Glutamatergic neuron (in vitro differentiated cells): ENCODE data around the gene SYNE2. TPM values are rescaled to one million over a fixed set of nuclear protein-coding genes. Genes with fewer than 3 reads are reported as not detected.

Source experiments
- DNase-seq: peaks from one replicate; pipeline ENCODE4 v3.0.0; 2022
- H3K27ac Mint-ChIP-seq: one replicate; pipeline ENCODE4 v1.8.0; 2020; ENCODE audit warnings: mild to moderate bottlenecking, mixed read lengths, inconsistent platforms; ENCODE audit not compliant: unreplicated experiment
- H3K27me3 Mint-ChIP-seq: one replicate; pipeline ENCODE4 v1.8.0; 2020; ENCODE audit warnings: mild to moderate bottlenecking, moderate library complexity, mixed read lengths, inconsistent platforms; ENCODE audit not compliant: unreplicated experiment
- H3K36me3 Mint-ChIP-seq: one replicate; pipeline ENCODE4 v1.8.0; 2020; ENCODE audit warnings: mild to moderate bottlenecking, mixed read lengths, inconsistent platforms; ENCODE audit not compliant: unreplicated experiment
- H3K4me1 Mint-ChIP-seq: one replicate; pipeline ENCODE4 v1.8.0; 2020; ENCODE audit warnings: mild to moderate bottlenecking, low read depth, mixed read lengths, inconsistent platforms; ENCODE audit not compliant: unreplicated experiment
- H3K4me3 Mint-ChIP-seq: one replicate; pipeline ENCODE4 v1.8.0; 2020; ENCODE audit warnings: mild to moderate bottlenecking, mixed read lengths, inconsistent platforms; ENCODE audit not compliant: unreplicated experiment
- H3K9me3 Mint-ChIP-seq: one replicate; pipeline ENCODE4 v1.8.0; 2020; ENCODE audit warnings: mild to moderate bottlenecking, moderate library complexity, mixed read lengths, inconsistent platforms; ENCODE audit not compliant: unreplicated experiment
- CTCF ChIP-seq: fragments of 200-600 bp; sonication (generic); IDR thresholded peaks from one replicate; pipeline ENCODE4 v1.5.0; 2021; ENCODE audit not compliant: partially characterized antibody, unreplicated experiment
- total RNA-seq: library from RNA; stranded (reverse); fragmentation: NEBNext Ultra II Directional; extraction: Animal tissue kit (Norgen Biotek cat#: 25700); gene quantifications from one replicate; pipeline ENCODE4 v1.2.1, GENCODE V29; 2021; ENCODE audit not compliant: unreplicated experiment

Gene SYNE2
- total RNA-seq, 1 donor from 2014 or later = 81.7 TPM

DNA sequence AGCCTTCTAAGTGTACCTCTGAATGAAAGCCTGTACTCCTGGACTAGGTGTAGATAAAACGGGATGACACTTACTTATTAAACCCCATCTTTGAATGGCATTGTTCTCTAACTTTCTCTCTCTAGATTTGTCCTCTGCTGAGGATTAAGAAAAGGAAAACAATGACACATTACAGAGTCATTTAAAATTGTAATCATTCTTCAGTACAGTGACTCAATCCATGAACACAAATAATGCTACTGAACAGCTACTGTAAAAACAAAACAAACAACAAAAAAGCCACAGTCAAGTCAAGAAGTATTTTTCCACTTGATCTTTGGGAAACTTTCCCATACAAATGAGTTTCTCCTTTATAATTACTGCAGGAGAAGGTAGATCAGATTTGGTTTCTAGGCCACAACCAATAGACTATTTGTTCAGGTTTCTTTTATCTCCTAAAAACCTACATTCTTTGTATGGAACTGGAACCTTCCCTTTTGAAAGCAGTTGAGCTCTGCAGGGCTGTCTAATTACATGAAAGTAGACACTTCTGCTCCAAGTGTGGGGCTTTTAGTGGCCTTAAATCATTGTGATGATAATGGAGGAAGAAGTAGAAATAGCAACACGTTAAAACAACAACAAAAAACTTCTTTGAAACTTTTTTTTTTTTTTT, 222.3 kb downstream of the SYNE2 start:
- no peak for TF ChIP-seq CTCF
- Mint-ChIP-seq H3K9me3 (no peaks in the 10 kb centered on the region), H3K27ac (no peak overlapping the region), H3K36me3 (peaks cover 6% of the 10 kb centered on the region), H3K27me3 (peaks cover 1% of the 10 kb centered on the region), H3K4me3 (no peak overlapping the region), H3K4me1 (no peaks in the 10 kb centered on the region)
- no peak for DNase-seq

DNA sequence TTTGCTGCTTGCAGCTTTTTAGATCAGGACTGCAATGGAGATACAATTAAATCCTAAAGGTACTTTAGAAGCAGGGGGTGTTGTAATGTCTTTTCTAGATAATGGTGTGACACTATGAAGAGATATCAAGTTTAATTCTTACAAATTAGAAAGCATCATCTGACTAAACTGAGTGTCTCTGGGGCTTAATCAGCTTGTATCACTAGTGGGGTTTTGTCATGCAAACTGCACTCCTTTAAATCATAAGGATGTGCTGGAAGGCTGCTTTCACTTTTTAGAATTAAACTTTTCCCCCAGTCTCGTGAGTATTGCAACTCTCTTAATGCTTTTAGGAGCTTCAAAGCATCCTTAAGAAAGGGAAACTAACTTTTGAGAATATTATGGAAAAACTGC, 222.8 kb downstream of the SYNE2 start:
- H3K4me3 Mint-ChIP-seq = no peak overlapping the region
- peaks cover 2% of the 10 kb centered on the region for H3K9me3 Mint-ChIP-seq
- no peak for TF ChIP-seq CTCF
- H3K27ac Mint-ChIP-seq = no peak overlapping the region
- DNase-seq = no peak
- peaks cover 1% of the 10 kb centered on the region for H3K27me3 Mint-ChIP-seq
- peaks cover 6% of the 10 kb centered on the region for H3K36me3 Mint-ChIP-seq
- H3K4me1 Mint-ChIP-seq = no peaks in the 10 kb centered on the region

GRCh38 chr14:64080452-64080851, 227.6 kb downstream of the SYNE2 start:
- Mint-ChIP-seq H3K27ac (no peak overlapping the region), H3K36me3 (no peaks in the 10 kb centered on the region), H3K27me3 (no peaks in the 10 kb centered on the region), H3K9me3 (peaks cover 2% of the 10 kb centered on the region), H3K4me1 (no peaks in the 10 kb centered on the region), H3K4me3 (no peak overlapping the region)
- no peak for TF ChIP-seq CTCF
- DNase-seq = no peak

- H3K4me3 Mint-ChIP-seq = no peak overlapping the region
- H3K9me3 Mint-ChIP-seq = peaks cover 2% of the 10 kb centered on the region
- H3K36me3 Mint-ChIP-seq = no peaks in the 10 kb centered on the region
- DNase-seq = no peak
- H3K27ac Mint-ChIP-seq = no peak overlapping the region
- H3K27me3 Mint-ChIP-seq = no peaks in the 10 kb centered on the region
- H3K4me1 Mint-ChIP-seq = no peaks in the 10 kb centered on the region
- no peak for TF ChIP-seq CTCF
Observed at GRCh38 chr14:64081174-64081746, 228.5 kb downstream of the SYNE2 start.

- DNase-seq = no peak
- no peaks in the 10 kb centered on the region for H3K36me3 Mint-ChIP-seq
- H3K27ac Mint-ChIP-seq = no peak overlapping the region
- no peak overlapping the region for H3K4me3 Mint-ChIP-seq
- no peaks in the 10 kb centered on the region for H3K4me1 Mint-ChIP-seq
- no peak for TF ChIP-seq CTCF
- no peaks in the 10 kb centered on the region for H3K27me3 Mint-ChIP-seq
- H3K9me3 Mint-ChIP-seq = peaks cover 2% of the 10 kb centered on the region
Observed at GRCh38 chr14:64082837-64083236, 230.0 kb downstream of the SYNE2 start.
